Measurements from ENCODE around the gene PRAF2.

DNA sequence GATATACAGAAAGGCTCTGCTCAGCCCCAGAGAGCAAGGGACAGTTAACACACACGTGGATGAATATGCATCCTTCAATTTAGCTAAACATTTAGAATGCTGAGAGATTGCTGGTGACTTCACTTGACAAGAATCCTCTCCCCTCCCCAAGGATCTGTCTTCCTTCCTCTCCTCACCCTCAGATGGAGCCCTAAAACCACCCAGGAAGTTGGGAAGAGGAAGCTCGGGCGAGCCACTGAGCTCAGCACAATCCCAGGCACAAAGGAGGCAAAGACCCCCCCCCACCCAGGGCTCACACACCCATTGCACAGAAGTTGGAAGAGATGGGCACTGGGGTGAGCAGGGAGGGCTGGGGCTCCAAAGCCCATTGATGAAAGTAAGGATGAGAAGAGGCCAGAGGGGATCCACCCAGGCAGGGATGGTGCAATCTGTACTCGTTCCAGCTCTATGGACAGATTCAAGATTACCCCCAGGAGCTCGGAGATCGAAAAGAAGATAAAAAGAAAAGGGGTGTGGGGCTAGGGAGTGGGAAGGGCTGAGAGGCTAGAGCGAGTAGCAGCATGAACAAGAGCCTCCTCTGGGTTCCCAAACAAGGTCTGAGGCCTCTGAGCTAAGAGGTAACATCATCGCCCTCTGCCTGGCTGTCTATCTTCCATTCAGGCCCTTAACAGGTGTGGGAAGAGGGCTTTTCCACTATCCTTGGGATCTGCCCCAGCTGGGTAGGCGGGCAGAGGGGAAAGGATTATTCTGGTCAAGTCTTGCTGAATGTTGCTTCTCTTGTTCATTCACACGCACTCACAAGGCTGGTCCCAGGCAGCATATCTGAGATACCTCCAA lies 31.8 kb downstream of the PRAF2 start:
- TF ChIP-seq JUNB (CRISPR knock-in tag; IDR thresholded peaks at IDR 0.05; ENCODE audit: borderline replicate concordance), result no peak
- TF ChIP-seq EP300 (IDR thresholded peaks at IDR 0.05; ENCODE audit: low read depth in 2 of 2, low read length in 2 of 2), result no peak
- TF ChIP-seq EP300 (CRISPR knock-in tag; IDR thresholded peaks at IDR 0.05; ENCODE audit: borderline replicate concordance), result no peak
- TF ChIP-seq, protein P1, sequence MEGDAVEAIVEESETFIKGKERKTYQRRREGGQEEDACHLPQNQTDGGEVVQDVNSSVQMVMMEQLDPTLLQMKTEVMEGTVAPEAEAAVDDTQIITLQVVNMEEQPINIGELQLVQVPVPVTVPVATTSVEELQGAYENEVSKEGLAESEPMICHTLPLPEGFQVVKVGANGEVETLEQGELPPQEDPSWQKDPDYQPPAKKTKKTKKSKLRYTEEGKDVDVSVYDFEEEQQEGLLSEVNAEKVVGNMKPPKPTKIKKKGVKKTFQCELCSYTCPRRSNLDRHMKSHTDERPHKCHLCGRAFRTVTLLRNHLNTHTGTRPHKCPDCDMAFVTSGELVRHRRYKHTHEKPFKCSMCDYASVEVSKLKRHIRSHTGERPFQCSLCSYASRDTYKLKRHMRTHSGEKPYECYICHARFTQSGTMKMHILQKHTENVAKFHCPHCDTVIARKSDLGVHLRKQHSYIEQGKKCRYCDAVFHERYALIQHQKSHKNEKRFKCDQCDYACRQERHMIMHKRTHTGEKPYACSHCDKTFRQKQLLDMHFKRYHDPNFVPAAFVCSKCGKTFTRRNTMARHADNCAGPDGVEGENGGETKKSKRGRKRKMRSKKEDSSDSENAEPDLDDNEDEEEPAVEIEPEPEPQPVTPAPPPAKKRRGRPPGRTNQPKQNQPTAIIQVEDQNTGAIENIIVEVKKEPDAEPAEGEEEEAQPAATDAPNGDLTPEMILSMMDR (CRISPR knock-in tag; IDR thresholded peaks at IDR 0.05), result no peak
- TF ChIP-seq NFYB (CRISPR knock-in tag; IDR thresholded peaks at IDR 0.05), result no peak
- TF ChIP-seq, protein P2, sequence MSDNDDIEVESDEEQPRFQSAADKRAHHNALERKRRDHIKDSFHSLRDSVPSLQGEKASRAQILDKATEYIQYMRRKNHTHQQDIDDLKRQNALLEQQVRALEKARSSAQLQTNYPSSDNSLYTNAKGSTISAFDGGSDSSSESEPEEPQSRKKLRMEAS (IDR thresholded peaks at IDR 0.05), result no peak
- TF ChIP-seq, protein P3, sequence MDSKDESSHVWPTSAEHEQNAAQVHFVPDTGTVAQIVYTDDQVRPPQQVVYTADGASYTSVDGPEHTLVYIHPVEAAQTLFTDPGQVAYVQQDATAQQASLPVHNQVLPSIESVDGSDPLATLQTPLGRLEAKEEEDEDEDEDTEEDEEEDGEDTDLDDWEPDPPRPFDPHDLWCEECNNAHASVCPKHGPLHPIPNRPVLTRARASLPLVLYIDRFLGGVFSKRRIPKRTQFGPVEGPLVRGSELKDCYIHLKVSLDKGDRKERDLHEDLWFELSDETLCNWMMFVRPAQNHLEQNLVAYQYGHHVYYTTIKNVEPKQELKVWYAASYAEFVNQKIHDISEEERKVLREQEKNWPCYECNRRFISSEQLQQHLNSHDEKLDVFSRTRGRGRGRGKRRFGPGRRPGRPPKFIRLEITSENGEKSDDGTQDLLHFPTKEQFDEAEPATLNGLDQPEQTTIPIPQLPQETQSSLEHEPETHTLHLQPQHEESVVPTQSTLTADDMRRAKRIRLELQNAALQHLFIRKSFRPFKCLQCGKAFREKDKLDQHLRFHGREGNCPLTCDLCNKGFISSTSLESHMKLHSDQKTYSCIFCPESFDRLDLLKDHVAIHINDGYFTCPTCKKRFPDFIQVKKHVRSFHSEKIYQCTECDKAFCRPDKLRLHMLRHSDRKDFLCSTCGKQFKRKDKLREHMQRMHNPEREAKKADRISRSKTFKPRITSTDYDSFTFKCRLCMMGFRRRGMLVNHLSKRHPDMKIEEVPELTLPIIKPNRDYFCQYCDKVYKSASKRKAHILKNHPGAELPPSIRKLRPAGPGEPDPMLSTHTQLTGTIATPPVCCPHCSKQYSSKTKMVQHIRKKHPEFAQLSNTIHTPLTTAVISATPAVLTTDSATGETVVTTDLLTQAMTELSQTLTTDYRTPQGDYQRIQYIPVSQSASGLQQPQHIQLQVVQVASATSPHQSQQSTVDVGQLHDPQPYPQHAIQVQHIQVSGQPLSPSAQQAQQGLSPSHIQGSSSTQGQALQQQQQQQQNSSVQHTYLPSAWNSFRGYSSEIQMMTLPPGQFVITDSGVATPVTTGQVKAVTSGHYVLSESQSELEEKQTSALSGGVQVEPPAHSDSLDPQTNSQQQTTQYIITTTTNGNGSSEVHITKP (CRISPR knock-in tag; IDR thresholded peaks at IDR 0.05; ENCODE audit: low read depth), result no peak
